GM23338 (cell line): ENCODE results near the gene COL18A1. TPM values are rescaled to one million over a fixed set of nuclear protein-coding genes. Genes with fewer than 3 reads are reported as not detected.

ENCODE experiments used
- ATAC-seq: fragments of 200-7000 bp; cut with Tn5 transposase; 3 replicates; pipeline ENCODE4 v1.9.1; 2020
- DNase-seq: peaks from one replicate; pipeline ENCODE4 v3.0.0-alpha.2; 2015; ENCODE audit warnings: low spot score
- H2AFZ ChIP-seq: fragments of 200-600 bp; sonication (generic); 2 replicates; pipeline ENCODE4 v1.8.0; 2016; ENCODE audit warnings: antibody characterized with exemption, mild to moderate bottlenecking, moderate library complexity
- H3F3A ChIP-seq: fragments of 200-600 bp; sonication (generic); replicated peaks from 2 replicates; pipeline ENCODE4 v1.8.0; 2017; ENCODE audit warnings: antibody characterized with exemption, mixed run types, low read depth
- H3K27ac ChIP-seq: fragments of 200-600 bp; sonication (generic); 2 replicates; pipeline ENCODE4 v1.6.1; 2016; ENCODE audit warnings: low read depth
- H3K27me3 ChIP-seq: fragments of 200-600 bp; sonication (generic); 2 replicates; pipeline ENCODE4 v1.8.0; 2016; ENCODE audit warnings: mild to moderate bottlenecking, mixed run types, moderate library complexity; ENCODE audit not compliant: insufficient read depth
- H3K36me3 ChIP-seq: fragments of 200-600 bp; sonication (generic); 2 replicates; pipeline ENCODE4 v1.8.0; 2016; ENCODE audit warnings: mild to moderate bottlenecking; ENCODE audit not compliant: insufficient read depth
- H3K4me1 ChIP-seq: fragments of 200-600 bp; sonication (generic); 2 replicates; pipeline ENCODE4 v1.8.0; 2016; ENCODE audit warnings: mild to moderate bottlenecking, moderate library complexity; ENCODE audit not compliant: insufficient read depth
- H3K4me2 ChIP-seq: fragments of 200-600 bp; sonication (generic); 2 replicates; pipeline ENCODE4 v1.7.1; 2017; ENCODE audit warnings: mixed run types
- H3K4me3 ChIP-seq: fragments of 200-600 bp; sonication (generic); 2 replicates; pipeline ENCODE4 v1.6.1; 2016; ENCODE audit warnings: mixed run types
- H3K79me2 ChIP-seq: fragments of 200-600 bp; sonication (generic); replicated peaks from 2 replicates; pipeline ENCODE4 v1.8.0; 2017; ENCODE audit warnings: mild to moderate bottlenecking; ENCODE audit not compliant: insufficient read depth
- H3K9me2 ChIP-seq: fragments of 200-600 bp; sonication (generic); 2 replicates; pipeline ENCODE4 v1.8.0; 2017; ENCODE audit not compliant: insufficient read depth
- H4K20me1 ChIP-seq: fragments of 200-600 bp; sonication (generic); replicated peaks from 2 replicates; pipeline ENCODE4 v1.8.0; 2017; ENCODE audit warnings: mild to moderate bottlenecking; ENCODE audit not compliant: insufficient read depth
- H3K27ac Mint-ChIP-seq: 2 replicates; pipeline ENCODE4 v1.8.0; 2020; ENCODE audit warnings: inconsistent platforms, mild to moderate bottlenecking, moderate library complexity, mixed read lengths
- H3K27me3 Mint-ChIP-seq: 3 replicates; pipeline ENCODE4 v1.8.0; 2022; ENCODE audit warnings: low read depth, mild to moderate bottlenecking, moderate library complexity, mixed read lengths, inconsistent platforms; ENCODE audit not compliant: insufficient read depth, poor library complexity
- H3K36me3 Mint-ChIP-seq: 3 replicates; pipeline ENCODE4 v1.8.0; 2021; ENCODE audit warnings: low read depth, mild to moderate bottlenecking, inconsistent platforms, moderate library complexity, mixed read lengths
- H3K4me1 Mint-ChIP-seq: 3 replicates; pipeline ENCODE4 v1.8.0; 2020; ENCODE audit warnings: mild to moderate bottlenecking, inconsistent platforms, mixed read lengths
- H3K4me3 Mint-ChIP-seq: 3 replicates; pipeline ENCODE4 v1.8.0; 2021; ENCODE audit warnings: moderate library complexity, mild to moderate bottlenecking, inconsistent platforms, mixed read lengths
- H3K9me3 Mint-ChIP-seq: 3 replicates; pipeline ENCODE4 v1.8.0; 2020; ENCODE audit warnings: moderate library complexity, mild to moderate bottlenecking, inconsistent platforms, mixed read lengths
- EZH2phosphoT487 ChIP-seq: fragments of 200-600 bp; sonication (generic); IDR thresholded peaks from one replicate; pipeline ENCODE4 v1.8.1; 2018; ENCODE audit warnings: antibody characterized with exemption; ENCODE audit not compliant: unreplicated experiment
- STAT1 ChIP-seq: IDR thresholded peaks from one replicate; pipeline ENCODE4 v1.6.1; 2016; ENCODE audit warnings: antibody characterized with exemption; ENCODE audit not compliant: unreplicated experiment
- ZNF114 ChIP-seq: fragments of 250-450 bp; sonication (Bioruptor Pico); IDR thresholded peaks from 2 replicates; pipeline ENCODE4 v1.5.0; 2020; ENCODE audit warnings: mild to moderate bottlenecking, moderate library complexity
- ZNF331 ChIP-seq: fragments of 250-450 bp; sonication (Bioruptor Pico); IDR thresholded peaks from 2 replicates; pipeline ENCODE4 v1.5.0; 2020; ENCODE audit warnings: low read depth, mild to moderate bottlenecking, moderate library complexity
- polyA plus RNA-seq: library from polyadenylated mRNA; unstranded; fragments of >200 nt; fragmentation: Nextera tagmentation; extraction: Ambion mirVana; gene quantifications from 2 replicates; pipeline ENCODE4 v1.2.1, GENCODE V29; 2016
- total RNA-seq: library from RNA; depleted of rRNA; stranded (reverse); fragments of >200 nt; shearing (Covaris generic); gene quantifications from 2 replicates; pipeline ENCODE4 v1.2.3, GENCODE V29; 2014
- TF ChIP-seq, protein P1 (sequence below): fragments of 250-450 bp; sonication (Bioruptor Pico); IDR thresholded peaks from 2 replicates; pipeline ENCODE4 v1.5.0; 2020; ENCODE audit warnings: mild to moderate bottlenecking, moderate library complexity

COL18A1 gene
- total and polyA plus RNA-seq, 2 experiments from 2014 or later: 38.4 to 430 TPM

GRCh38 chr21:45507888-45508508, 103.0 kb downstream of the COL18A1 start:
- Histone ChIP-seq H3K9me2 (no peaks in the 10 kb centered on the region), H3K27me3 (no peaks in the 10 kb centered on the region), H4K20me1 (no peaks in the 10 kb centered on the region; the same call in 1 of the 2 replicates), H3K4me3 (no peak overlapping the region), H3F3A (peaks cover 8% of the 10 kb centered on the region; the same call in 1 of the 2 replicates), H3K4me2 (no peak overlapping the region), H3K79me2 (no peaks in the 10 kb centered on the region), H3K4me1 (no peaks in the 10 kb centered on the region), H2AFZ (no peak overlapping the region), H3K36me3 (no peaks in the 10 kb centered on the region), H3K27ac (no peak overlapping the region)
- Mint-ChIP-seq H3K27me3 (peaks cover 16% of the 10 kb centered on the region), H3K36me3 (peaks cover 18% of the 10 kb centered on the region), H3K4me3 (no peak overlapping the region), H3K4me1 (peaks cover 4% of the 10 kb centered on the region; the same call in 1 of the 3 replicates), H3K27ac (no peak overlapping the region), H3K9me3 (no peaks in the 10 kb centered on the region; the same call in 2 of the 3 replicates)
- DNase-seq: no peak
- TF ChIP-seq, protein P1, sequence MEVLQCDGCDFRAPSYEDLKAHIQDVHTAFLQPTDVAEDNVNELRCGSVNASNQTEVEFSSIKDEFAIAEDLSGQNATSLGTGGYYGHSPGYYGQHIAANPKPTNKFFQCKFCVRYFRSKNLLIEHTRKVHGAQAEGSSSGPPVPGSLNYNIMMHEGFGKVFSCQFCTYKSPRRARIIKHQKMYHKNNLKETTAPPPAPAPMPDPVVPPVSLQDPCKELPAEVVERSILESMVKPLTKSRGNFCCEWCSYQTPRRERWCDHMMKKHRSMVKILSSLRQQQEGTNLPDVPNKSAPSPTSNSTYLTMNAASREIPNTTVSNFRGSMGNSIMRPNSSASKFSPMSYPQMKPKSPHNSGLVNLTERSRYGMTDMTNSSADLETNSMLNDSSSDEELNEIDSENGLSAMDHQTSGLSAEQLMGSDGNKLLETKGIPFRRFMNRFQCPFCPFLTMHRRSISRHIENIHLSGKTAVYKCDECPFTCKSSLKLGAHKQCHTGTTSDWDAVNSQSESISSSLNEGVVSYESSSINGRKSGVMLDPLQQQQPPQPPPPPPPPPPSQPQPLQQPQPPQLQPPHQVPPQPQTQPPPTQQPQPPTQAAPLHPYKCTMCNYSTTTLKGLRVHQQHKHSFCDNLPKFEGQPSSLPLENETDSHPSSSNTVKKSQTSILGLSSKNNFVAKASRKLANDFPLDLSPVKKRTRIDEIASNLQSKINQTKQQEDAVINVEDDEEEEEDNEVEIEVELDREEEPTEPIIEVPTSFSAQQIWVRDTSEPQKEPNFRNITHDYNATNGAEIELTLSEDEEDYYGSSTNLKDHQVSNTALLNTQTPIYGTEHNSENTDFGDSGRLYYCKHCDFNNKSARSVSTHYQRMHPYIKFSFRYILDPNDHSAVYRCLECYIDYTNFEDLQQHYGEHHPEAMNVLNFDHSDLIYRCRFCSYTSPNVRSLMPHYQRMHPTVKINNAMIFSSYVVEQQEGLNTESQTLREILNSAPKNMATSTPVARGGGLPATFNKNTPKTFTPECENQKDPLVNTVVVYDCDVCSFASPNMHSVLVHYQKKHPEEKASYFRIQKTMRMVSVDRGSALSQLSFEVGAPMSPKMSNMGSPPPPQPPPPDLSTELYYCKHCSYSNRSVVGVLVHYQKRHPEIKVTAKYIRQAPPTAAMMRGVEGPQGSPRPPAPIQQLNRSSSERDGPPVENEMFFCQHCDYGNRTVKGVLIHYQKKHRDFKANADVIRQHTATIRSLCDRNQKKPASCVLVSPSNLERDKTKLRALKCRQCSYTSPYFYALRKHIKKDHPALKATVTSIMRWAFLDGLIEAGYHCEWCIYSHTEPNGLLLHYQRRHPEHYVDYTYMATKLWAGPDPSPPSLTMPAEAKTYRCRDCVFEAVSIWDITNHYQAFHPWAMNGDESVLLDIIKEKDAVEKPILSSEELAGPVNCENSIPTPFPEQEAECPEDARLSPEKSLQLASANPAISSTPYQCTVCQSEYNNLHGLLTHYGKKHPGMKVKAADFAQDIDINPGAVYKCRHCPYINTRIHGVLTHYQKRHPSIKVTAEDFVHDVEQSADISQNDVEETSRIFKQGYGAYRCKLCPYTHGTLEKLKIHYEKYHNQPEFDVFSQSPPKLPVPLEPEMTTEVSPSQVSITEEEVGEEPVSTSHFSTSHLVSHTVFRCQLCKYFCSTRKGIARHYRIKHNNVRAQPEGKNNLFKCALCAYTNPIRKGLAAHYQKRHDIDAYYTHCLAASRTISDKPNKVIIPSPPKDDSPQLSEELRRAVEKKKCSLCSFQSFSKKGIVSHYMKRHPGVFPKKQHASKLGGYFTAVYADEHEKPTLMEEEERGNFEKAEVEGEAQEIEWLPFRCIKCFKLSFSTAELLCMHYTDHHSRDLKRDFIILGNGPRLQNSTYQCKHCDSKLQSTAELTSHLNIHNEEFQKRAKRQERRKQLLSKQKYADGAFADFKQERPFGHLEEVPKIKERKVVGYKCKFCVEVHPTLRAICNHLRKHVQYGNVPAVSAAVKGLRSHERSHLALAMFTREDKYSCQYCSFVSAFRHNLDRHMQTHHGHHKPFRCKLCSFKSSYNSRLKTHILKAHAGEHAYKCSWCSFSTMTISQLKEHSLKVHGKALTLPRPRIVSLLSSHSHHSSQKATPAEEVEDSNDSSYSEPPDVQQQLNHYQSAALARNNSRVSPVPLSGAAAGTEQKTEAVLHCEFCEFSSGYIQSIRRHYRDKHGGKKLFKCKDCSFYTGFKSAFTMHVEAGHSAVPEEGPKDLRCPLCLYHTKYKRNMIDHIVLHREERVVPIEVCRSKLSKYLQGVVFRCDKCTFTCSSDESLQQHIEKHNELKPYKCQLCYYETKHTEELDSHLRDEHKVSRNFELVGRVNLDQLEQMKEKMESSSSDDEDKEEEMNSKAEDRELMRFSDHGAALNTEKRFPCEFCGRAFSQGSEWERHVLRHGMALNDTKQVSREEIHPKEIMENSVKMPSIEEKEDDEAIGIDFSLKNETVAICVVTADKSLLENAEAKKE: no peak
- TF ChIP-seq EZH2phosphoT487 (no peak), ZNF114 (CRISPR knock-in tag) (no peak), ZNF331 (no peak), STAT1 (no peak)
- ATAC-seq: no peak
